Stimulated activated CD8-positive, alpha-beta memory T cell treated with anti-CD3 and anti-CD28 coated beads, Interleukin-12 subunit alpha, Interleukin-12 subunit beta, amount 100 ng/mL, for 24 hours (primary cell): ENCODE measurements around the gene L3MBTL2.

Experiments used
- DNase-seq: peaks from one replicate; pipeline ENCODE4 v3.0.0-alpha.2; 2020; ENCODE audit errors: extremely low read depth

The L3MBTL2 gene

DNA sequence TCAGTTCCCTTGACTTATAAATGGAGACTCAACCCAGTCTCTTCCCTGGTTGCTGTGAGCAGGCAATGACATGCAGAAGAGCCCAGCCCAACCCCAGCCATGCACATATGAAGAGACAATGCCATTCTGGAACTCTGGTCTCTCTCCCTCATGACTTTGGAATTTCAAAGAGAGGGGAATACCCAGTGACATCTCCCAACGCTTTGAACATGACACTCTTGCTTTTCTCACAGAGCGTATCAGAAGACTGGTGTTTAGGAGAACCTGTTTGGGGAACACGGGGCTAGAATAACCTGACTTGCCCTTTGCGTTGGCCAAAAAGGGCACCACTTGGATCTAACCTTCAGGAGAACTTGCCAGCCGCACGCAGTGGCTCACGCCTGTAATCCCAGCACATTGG is 68.0 kb downstream of the L3MBTL2 start:
- DNase-seq, result no peak

DNA sequence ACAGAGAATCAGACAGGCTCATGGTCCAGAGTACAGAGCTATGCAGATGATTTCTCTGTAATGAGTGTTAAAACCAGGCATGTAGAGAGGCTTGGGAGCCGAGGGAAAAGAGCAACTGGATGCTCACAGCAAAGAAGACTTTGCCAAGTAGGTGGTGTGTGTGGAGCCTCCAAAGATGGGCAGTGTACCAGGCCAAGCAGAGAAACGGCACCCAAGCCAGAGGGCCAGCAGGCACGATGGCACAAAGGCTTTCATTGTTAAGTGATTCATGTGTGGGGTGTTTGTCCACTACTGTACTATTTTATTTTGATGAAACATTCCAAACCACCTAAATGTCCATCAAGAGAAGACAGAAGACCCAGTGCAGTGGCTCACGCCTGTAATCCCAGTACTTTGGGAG is 69.7 kb downstream of the L3MBTL2 start:
- DNase-seq, result no peak

DNA sequence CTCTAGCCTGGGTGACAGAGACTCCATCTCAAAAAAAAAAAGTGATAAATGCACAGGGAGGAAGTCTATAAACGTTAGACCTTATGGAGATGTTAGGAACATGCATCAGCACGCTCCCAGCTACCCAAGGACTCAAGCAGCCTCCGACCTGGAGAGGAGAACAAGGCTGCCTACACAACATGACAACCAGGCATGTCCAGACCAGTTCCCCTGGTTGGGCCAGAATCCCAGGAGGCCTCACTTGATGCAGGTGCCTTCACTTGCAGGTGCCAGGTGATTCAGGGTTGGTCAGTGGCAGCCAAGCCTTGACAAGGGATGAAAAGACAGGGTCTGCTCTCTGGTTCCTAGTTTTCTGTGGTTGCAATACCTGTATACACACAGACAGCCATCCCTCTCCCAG is 75.0 kb downstream of the L3MBTL2 start:
- DNase-seq, result no peak

DNA sequence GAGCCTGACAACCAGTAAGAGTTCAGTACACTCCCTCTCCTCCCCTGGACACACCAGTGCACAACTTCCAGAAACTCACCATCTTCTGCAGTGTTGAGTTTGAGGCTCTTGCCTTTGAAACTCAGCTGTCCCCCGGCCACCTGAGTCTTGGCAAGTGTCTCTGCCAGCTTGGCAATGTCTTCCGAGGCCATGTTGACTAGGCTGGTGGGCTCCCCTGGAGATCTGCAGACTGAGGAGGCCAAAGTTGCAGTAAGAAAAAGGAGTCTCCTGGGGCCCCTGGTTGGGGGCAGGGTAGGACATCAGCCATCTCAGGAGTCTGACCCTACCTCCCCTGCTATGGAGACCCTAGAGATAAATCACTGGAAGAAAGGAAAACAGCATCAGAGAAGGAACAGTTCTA is 75.7 kb downstream of the L3MBTL2 start:
- no peak for DNase-seq
